CD4-positive, alpha-beta T cell (primary cell): Measurements from ENCODE around the gene PTPRZ1. TPM values are rescaled to one million over a fixed set of nuclear protein-coding genes. Genes with fewer than 3 reads are reported as not detected.

Experiments used
- ATAC-seq: fragments of 200-7000 bp; cut with Tn5 transposase; one replicate; pipeline ENCODE4 v1.10.0; 2022; ENCODE audit warnings: mild to moderate bottlenecking; ENCODE audit not compliant: poor library complexity
- CTCF ChIA-PET: fragments of 350-600 bp; sonication (Branson Sonifier 250); formaldehyde crosslinking; loops from one replicate; lab custom pipeline; 2021; ENCODE audit warnings: antibody characterized with exemption, inconsistent platforms; lab: Charles Lee
- POLR2A ChIA-PET: fragments of 350-600 bp; sonication (Branson Sonifier 250); formaldehyde crosslinking; loops from one replicate; lab custom pipeline; 2021; ENCODE audit warnings: antibody characterized with exemption, inconsistent platforms; lab: Charles Lee
- DNase-seq, 14 experiments: peaks; one replicate each; pipeline ENCODE4 v3.0.0-alpha.2; 2013 to 2020; ENCODE audit warnings: mixed read lengths in 2 of 14
- H3K27ac ChIP-seq, 2 donors: one replicate each; pipeline versions ENCODE4 v1.5.1 to v1.7.0; 2013; ENCODE audit warnings: low read length in 2 of 2, low read depth in 1 of 2, mild to moderate bottlenecking in 1 of 2
- H3K27me3 ChIP-seq, 2 experiments: 1 replicate in 1 of 2; 2 replicates in 1 of 2; pipeline versions ENCODE4 v1.6.1 to v1.7.0; 2013; ENCODE audit warnings: low read length in 2 of 2, control low read depth in 1 of 2, mild to moderate bottlenecking in 1 of 2, moderate library complexity in 1 of 2; ENCODE audit not compliant: insufficient read depth in 2 of 2, control insufficient read depth in 1 of 2
- H3K36me3 ChIP-seq: one replicate; pipeline ENCODE4 v1.6.1; 2013; ENCODE audit warnings: low read length, control low read depth; ENCODE audit not compliant: insufficient read depth
- H3K4me1 ChIP-seq: one replicate; pipeline ENCODE4 v1.6.1; 2013; ENCODE audit warnings: low read length, control low read depth; ENCODE audit not compliant: insufficient read depth
- H3K4me3 ChIP-seq: one replicate; pipeline ENCODE4 v1.5.1; 2013; ENCODE audit warnings: mild to moderate bottlenecking, low read length, moderate library complexity
- H3K9me3 ChIP-seq, 2 experiments: 1 replicate in 1 of 2; 2 replicates in 1 of 2; pipeline versions ENCODE4 v1.6.1 to v1.7.0; 2013; ENCODE audit warnings: low read length in 2 of 2, mild to moderate bottlenecking in 2 of 2, control low read depth in 1 of 2, moderate library complexity in 1 of 2; ENCODE audit not compliant: control insufficient read depth in 1 of 2, insufficient read depth in 1 of 2
- H3K27ac Mint-ChIP-seq: one replicate; pipeline ENCODE4 v1.8.0; 2020; ENCODE audit warnings: mixed read lengths
- H3K27me3 Mint-ChIP-seq: one replicate; pipeline ENCODE4 v1.8.0; 2021; ENCODE audit warnings: mixed read lengths
- H3K36me3 Mint-ChIP-seq: one replicate; pipeline ENCODE4 v1.8.0; 2021; ENCODE audit warnings: low read depth, mixed read lengths
- H3K4me1 Mint-ChIP-seq: one replicate; pipeline ENCODE4 v1.8.0; 2021; ENCODE audit warnings: low read depth, mixed read lengths
- H3K4me3 Mint-ChIP-seq: one replicate; pipeline ENCODE4 v1.8.0; 2020; ENCODE audit warnings: mild to moderate bottlenecking, mixed read lengths
- H3K9me3 Mint-ChIP-seq: one replicate; pipeline ENCODE4 v1.8.0; 2020; ENCODE audit warnings: mixed read lengths
- intact Hi-C, 2 experiments: fragments of 100-400 bp; cut with DNase I in 1 of 2; cut with micrococcal nuclease in 1 of 2; formaldehyde crosslinking; loops; one replicate each; pipeline versions ENCODE4 v1.15.1 to v1.9.0; 2023 to 2025; cut with DNase I, micrococcal nuclease
- total RNA-seq, 174 experiments: library from RNA in 2 of 174; stranded (reverse) in 2 of 174; gene quantifications; one replicate each; pipeline ENCODE4 v1.2.3 and lab custom pipeline; 2021 to 2026
- TF ChIP-seq, protein P1 (sequence below): fragments of 200-600 bp; IDR thresholded peaks from one replicate; pipeline ENCODE4 v1.8.0; 2022; ENCODE audit warnings: antibody characterized with exemption, mild to moderate bottlenecking

The PTPRZ1 gene
- total RNA-seq, 2 experiments from 2014 or later, result not detected

DNA sequence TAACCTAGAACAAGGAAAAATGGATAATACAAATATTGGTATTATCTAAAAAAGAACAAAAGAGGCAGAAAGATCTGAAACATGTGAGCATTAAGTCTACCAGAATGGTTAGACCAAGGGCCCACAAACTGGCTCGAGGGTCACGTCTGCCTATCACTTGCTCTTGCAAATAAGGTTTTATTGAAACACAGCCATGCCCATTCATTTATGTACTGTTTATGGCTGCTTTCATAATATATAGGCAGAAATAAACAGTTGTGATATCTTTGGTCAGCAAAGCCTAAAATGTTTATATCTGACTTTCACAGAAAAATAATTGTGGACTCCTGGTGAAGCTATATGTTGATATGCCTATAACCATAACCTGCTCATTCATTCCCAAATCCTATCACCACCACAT is 199.3 kb downstream of the PTPRZ1 start:
- Histone ChIP-seq H3K27me3 (no peaks in the 10 kb centered on the region), H3K36me3 (no peaks in the 10 kb centered on the region), H3K4me3 (no peak overlapping the region), H3K27ac (no peak overlapping the region), H3K9me3 (no peaks in the 10 kb centered on the region), H3K4me1 (no peaks in the 10 kb centered on the region)
- Mint-ChIP-seq H3K27me3 (no peaks in the 10 kb centered on the region), H3K9me3 (no peaks in the 10 kb centered on the region), H3K4me1 (no peaks in the 10 kb centered on the region), H3K27ac (no peak overlapping the region), H3K36me3 (peaks cover 11% of the 10 kb centered on the region), H3K4me3 (no peak overlapping the region)
- CTCF ChIA-PET, result no interaction called here
- ATAC-seq, result no peak
- intact Hi-C loops, result no loop called here
- TF ChIP-seq, protein P1, sequence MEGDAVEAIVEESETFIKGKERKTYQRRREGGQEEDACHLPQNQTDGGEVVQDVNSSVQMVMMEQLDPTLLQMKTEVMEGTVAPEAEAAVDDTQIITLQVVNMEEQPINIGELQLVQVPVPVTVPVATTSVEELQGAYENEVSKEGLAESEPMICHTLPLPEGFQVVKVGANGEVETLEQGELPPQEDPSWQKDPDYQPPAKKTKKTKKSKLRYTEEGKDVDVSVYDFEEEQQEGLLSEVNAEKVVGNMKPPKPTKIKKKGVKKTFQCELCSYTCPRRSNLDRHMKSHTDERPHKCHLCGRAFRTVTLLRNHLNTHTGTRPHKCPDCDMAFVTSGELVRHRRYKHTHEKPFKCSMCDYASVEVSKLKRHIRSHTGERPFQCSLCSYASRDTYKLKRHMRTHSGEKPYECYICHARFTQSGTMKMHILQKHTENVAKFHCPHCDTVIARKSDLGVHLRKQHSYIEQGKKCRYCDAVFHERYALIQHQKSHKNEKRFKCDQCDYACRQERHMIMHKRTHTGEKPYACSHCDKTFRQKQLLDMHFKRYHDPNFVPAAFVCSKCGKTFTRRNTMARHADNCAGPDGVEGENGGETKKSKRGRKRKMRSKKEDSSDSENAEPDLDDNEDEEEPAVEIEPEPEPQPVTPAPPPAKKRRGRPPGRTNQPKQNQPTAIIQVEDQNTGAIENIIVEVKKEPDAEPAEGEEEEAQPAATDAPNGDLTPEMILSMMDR, result no peak
- POLR2A ChIA-PET, result no interaction called here
- no peak for DNase-seq

DNA sequence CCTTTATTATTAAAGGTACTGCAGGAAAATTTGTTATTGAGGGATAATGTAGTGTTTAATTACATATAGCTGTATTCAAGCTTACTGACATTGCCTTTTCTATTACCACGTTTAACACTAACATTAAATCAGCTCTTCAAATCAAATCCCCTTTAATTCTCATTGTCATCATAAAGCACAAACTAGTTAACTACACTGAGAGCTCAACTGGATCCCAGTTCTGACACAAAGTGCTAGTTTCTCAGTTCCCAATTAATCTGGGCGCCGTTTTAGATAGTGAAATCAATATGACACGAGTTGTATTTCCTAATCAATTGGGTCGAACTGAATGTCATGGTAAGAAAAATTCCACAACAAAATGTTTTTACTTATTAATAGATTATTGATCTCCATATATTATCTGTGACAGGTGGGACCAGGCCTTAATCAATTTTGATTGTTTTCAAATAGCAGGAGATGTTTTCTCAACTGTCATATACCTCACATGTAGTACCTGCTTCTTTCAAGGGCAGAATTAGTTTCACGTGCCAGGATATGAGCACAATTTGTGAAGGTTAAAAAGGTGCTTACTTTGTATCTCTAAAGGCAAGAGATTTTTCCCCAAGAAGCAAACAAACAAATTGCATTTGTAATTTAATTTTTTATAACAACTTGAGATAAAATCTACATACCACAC is 200.1 kb downstream of the PTPRZ1 start:
- no peak for ATAC-seq
- ChIA-PET POLR2A (no interaction called here), CTCF (no interaction called here)
- peaks cover 19% of the 10 kb centered on the region for H3K36me3 Mint-ChIP-seq
- H3K4me1 Mint-ChIP-seq, result no peaks in the 10 kb centered on the region
- intact Hi-C loops, result no loop called here
- peaks cover 1% of the 10 kb centered on the region for H3K9me3 Mint-ChIP-seq
- Histone ChIP-seq H3K36me3 (no peaks in the 10 kb centered on the region), H3K4me3 (no peak overlapping the region), H3K27me3 (no peaks in the 10 kb centered on the region), H3K27ac (no peak overlapping the region), H3K9me3 (no peaks in the 10 kb centered on the region), H3K4me1 (no peaks in the 10 kb centered on the region)
- no peak overlapping the region for H3K4me3 Mint-ChIP-seq
- H3K27me3 Mint-ChIP-seq, result no peaks in the 10 kb centered on the region
- DNase-seq, result no peak
- H3K27ac Mint-ChIP-seq, result no peak overlapping the region
- TF ChIP-seq, protein P1, result no peak

DNA sequence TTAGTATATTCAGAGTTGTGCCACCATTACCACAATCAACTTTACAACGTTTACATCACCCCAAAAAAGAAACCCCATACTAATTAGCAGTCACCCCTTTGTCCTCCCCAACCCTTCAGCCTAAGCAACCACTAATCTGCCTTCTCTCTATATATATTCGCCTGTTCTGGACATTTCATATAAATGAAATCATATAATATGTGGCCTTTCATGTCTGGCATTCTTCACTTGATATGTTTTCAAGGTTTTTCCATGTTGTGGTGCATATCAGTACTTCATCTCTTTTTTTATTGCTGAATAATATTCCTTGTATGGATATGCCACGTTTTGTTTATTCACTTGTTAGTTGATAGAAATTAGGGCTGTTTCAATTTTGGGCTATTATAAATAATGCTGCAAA is 200.7 kb downstream of the PTPRZ1 start:
- intact Hi-C loops, result no loop called here
- ATAC-seq (no peak), DNase-seq (no peak)
- TF ChIP-seq, protein P1, result no peak
- Mint-ChIP-seq H3K36me3 (peaks cover 19% of the 10 kb centered on the region), H3K9me3 (peaks cover 1% of the 10 kb centered on the region), H3K27ac (no peak overlapping the region), H3K4me3 (no peak overlapping the region), H3K27me3 (no peaks in the 10 kb centered on the region), H3K4me1 (no peaks in the 10 kb centered on the region)
- no peaks in the 10 kb centered on the region for H3K27me3 ChIP-seq
- no peak overlapping the region for H3K4me3 ChIP-seq
- no peaks in the 10 kb centered on the region for H3K36me3 ChIP-seq
- H3K4me1 ChIP-seq, result no peaks in the 10 kb centered on the region
- CTCF ChIA-PET, result no interaction called here
- no peak overlapping the region for H3K27ac ChIP-seq
- H3K9me3 ChIP-seq, result no peaks in the 10 kb centered on the region
- POLR2A ChIA-PET, result no interaction called here
